DMS79 (cell line): ENCODE measurements around the gene ABCD1.
"Not testable (repeated sequence)": the region's sequence is repeated elsewhere in the genome, so short reads cannot be mapped to it uniquely, and the experiment has no call there.

Source experiments
- DNase-seq: peaks from one replicate; lab custom pipeline; 2025; lab: John Stamatoyannopoulos, UW

Gene ABCD1

GRCh38 chrX:153734871-153735270 lies 10.2 kb downstream of the ABCD1 start:
- no peak for DNase-seq

DNA sequence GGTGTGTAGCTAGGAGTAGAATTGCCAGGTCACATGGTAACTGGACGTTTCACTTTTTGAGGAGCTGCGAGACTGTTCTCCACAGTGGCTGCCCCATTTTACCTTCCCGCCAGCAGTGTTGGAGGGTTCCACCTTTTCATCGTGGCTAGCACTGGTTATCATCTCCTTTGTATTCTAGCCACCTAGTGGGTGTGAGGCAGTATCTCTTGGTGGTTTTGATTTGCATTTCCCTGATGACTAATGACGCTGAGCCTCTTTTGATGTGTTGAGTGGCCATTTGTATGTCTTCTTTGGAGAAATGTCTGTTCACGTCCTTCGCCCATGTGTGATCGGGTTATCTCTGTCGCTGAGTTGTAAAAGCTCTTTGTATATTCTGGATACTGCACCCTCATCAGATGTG lies 10.6 kb downstream of the ABCD1 start:
- no peak for DNase-seq

- no peak for DNase-seq
Observed at GRCh38 chrX:153736071-153736820, 11.6 kb downstream of the ABCD1 start.

DNA sequence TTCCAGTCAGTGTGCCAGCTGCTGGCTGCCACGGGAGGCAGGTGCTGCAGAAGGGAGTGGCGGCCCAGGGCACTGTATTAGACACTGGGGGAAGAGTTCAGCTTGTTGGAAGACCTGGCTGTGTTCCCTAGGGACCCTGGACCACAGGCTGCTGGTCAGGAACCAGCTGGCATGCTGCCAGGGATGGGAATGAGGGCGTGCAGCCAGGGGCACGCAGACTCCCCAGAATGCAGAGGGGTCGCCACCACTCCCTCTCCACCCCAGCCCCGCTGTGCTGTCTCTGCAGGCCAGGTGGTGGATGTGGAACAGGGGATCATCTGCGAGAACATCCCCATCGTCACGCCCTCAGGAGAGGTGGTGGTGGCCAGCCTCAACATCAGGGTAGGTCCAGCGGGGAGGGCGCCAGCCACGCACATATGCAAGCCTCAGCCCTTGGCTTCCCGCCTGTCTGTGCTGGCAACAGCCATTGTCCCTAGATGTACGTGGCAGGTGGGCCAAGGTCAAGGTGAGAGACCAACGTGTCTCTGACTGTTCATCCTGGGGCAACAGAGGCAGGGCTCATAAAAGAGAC lies 12.3 kb downstream of the ABCD1 start:
- peak; percentile 13 for DNase-seq

DNA sequence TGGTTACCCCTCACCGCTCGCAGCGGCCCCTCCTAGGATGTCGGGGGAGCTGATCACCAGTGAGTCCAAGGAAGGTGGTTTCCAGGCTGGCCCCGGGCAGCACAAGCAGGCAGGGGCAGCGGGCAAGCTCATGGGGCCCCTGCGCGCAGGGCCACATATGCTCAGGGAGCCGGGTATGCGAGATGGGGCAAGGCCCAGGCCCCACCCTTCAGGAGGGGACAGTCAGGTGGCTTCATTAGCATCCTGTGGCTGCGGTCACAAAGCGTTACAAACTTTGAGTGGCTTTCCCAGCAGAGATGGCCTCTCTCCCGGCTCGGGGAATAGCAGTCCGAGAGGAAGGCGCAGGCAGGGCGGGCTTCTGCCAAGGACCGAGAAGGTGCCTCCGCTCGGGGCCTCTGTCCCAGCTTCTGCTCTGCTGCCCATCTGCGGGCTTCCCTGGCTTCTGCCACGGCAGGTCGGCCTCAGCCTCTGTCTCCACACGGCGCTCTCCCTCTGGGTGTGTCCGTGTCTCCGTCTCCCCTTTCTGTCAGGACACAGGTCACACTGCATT lies 13.5 kb downstream of the ABCD1 start:
- no peak for DNase-seq

GRCh38 chrX:153739754-153740486 lies 15.3 kb downstream of the ABCD1 start:
- no peak for DNase-seq

GRCh38 chrX:153740631-153741222 lies 16.1 kb downstream of the ABCD1 start:
- no peak for DNase-seq

DNA sequence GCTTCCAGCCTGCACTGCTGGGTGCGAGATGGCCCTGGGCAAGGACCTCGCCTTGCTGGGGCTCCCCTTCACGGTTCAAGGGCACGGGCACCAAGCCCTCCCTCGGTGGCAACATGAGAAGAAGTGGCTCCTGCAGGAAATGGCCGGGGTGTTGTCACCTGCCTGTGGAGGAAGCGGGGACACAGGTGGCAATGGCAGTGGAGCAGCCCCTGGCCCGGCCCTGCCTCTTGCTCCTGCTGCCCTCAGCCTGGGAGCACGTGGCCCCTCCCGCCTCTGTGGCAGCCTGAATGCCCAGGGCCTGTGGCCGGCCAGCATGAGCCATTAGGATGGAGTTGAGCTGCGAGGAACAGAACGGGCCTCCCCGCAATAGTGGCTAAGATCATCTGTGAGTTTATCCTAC lies 16.8 kb downstream of the ABCD1 start:
- no peak for DNase-seq

DNA sequence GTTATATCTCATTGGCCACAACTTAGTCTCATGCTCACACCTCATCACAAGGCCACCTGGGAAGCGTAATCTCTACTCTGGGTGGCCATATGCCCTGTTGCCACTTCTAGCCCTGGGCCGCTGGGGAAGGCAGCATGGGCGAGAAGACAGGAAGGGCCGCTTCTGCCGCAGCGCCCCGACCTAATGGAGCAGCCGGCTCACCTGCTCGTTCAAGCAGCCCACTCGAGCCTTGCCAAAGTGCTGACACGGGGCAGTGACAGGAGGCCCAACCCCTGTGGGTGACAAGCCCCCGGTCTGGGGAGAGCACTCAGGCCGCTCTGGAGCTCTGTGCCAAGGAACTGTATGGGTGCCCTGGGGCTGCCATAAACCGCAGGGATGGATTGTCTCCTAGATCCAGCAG lies 17.5 kb downstream of the ABCD1 start:
- not testable (repeated sequence) for DNase-seq

DNA sequence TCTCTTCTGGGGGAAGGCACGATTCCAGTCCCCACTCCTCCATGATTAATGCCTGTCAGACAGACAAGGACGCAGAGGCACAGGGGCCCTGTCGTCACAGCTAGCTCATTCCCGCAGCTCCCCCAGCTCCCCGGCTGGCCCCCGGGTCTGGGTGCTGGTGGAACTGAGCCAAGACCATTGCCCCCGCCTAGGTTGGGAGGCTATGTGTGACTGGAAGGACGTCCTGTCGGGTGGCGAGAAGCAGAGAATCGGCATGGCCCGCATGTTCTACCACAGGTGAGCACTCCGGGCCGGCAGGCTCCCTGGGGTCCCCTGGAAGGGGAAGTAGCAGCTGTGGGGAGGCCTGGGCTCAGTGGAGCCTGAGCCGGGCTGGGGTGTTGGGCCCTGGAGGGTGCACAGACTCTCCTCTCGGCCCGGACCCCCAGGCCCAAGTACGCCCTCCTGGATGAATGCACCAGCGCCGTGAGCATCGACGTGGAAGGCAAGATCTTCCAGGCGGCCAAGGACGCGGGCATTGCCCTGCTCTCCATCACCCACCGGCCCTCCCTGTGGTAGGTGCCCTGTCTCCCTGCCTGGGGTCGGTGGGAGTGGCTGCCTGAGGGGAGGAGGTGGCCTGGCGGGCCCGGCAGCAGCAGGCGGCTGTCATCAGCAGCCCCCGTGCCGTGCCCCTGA lies 18.3 kb downstream of the ABCD1 start:
- DNase-seq: not testable (repeated sequence)

- not testable (repeated sequence) for DNase-seq
Observed at GRCh38 chrX:153743468-153744209, 19.0 kb downstream of the ABCD1 start.

DNA sequence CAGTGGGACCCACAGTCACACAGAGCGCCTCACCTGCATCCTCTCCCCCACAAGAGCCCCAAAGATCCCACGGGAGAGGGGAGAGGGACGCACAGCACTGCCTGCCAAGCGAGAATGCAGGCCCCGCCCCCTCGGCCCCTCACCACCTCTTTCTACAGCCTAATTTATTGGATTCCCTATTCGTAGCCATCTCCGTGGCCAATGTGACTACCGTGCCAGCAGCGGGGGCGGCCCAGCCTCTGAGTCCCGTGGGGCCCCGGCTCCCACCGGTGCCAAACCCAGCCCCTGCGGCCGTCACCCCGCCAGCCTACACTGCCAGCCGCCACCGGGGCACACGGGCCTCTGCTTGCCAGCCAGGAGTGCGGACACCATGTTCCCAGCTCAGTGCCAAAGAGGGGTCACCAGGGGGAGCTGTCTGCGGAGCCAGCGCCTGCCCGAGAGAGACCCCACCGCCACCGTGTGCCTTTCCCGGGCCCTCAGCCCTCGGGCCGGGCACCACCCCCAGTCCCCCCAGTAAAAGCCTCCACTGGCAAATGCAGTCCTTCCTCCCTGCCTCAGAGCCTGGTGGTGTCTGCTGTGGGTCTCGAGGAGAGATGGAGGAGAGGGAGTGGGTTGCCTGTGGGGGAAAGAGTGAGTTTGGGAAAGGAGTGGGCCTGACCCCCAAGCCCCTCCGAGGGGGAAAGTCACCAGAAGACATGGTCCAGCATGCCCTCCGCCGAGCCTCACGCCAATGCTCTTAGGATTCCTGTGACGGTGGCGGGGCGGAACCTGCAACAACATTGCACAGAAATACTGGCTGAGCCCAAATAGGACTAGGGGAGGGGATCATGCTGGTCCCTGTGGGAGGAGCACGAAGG lies 19.8 kb downstream of the ABCD1 start:
- no peak for DNase-seq

GRCh38 chrX:153745067-153745433 lies 20.4 kb downstream of the ABCD1 start:
- DNase-seq: not testable (repeated sequence)

DNA sequence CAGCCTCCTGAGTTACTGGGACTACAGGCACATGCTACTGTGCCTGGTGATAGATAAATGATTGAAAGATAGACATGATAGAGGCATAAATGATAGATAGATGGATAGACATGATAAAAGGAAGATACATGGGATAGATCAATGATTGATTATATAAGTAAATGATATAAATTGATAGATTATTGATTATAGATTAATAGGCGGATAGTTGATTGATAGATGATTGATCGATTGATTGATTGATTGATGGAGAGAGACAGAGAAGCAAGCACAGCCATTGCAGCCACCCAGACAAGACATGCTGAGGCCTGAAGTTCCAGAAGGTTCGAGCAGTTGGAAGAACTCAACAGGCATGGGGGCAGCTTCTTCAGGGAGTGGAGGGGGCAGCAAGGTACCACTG lies 21.7 kb downstream of the ABCD1 start:
- DNase-seq: no peak

GRCh38 chrX:153746991-153747390 lies 22.3 kb downstream of the ABCD1 start:
- not testable (repeated sequence) for DNase-seq

- DNase-seq: not testable (repeated sequence)
Observed at GRCh38 chrX:153749017-153749416, 24.4 kb downstream of the ABCD1 start.

- DNase-seq: no peak
Observed at GRCh38 chrX:153750127-153750774, 25.6 kb downstream of the ABCD1 start.

- DNase-seq: no peak
Observed at GRCh38 chrX:153755136-153755535, 30.5 kb downstream of the ABCD1 start.

GRCh38 chrX:153761863-153762262 lies 37.2 kb downstream of the ABCD1 start:
- no peak for DNase-seq
